HFFc6 (cell line): ENCODE measurements around the gene DYSF. TPM values are rescaled to one million over a fixed set of nuclear protein-coding genes. Genes with fewer than 3 reads are reported as not detected.

Experiments
- DNase-seq: peaks from one replicate; pipeline ENCODE4 v3.0.0-alpha.2; 2018
- H3K27ac Mint-ChIP-seq: 2 replicates; pipeline ENCODE4 v1.8.0; 2020; ENCODE audit warnings: mild to moderate bottlenecking, mixed read lengths
- H3K27me3 Mint-ChIP-seq: 2 replicates; pipeline ENCODE4 v1.8.0; 2021; ENCODE audit warnings: mild to moderate bottlenecking, moderate library complexity, mixed read lengths; ENCODE audit not compliant: insufficient read depth
- H3K36me3 Mint-ChIP-seq: 2 replicates; pipeline ENCODE4 v1.8.0; 2021; ENCODE audit warnings: low read depth, mixed read lengths
- H3K4me1 Mint-ChIP-seq: 2 replicates; pipeline ENCODE4 v1.8.0; 2020; ENCODE audit warnings: low read depth, mixed read lengths
- H3K4me3 Mint-ChIP-seq: 2 replicates; pipeline ENCODE4 v1.8.0; 2020; ENCODE audit warnings: mild to moderate bottlenecking, moderate library complexity, mixed read lengths
- H3K9me3 Mint-ChIP-seq: 2 replicates; pipeline ENCODE4 v1.8.0; 2020; ENCODE audit warnings: mild to moderate bottlenecking, mixed read lengths
- total RNA-seq, 6 experiments: library from RNA; stranded (reverse); fragmentation: NEBNext Ultra II Directional; extraction: Animal tissue kit (Norgen Biotek cat#: 25700); gene quantifications; 2 replicates in 1 of 6; 3 replicates in 5 of 6; pipeline ENCODE4 v1.2.3, GENCODE V29; 2021
- TF ChIP-seq, protein P1 (sequence below): fragments of 200-600 bp; sonication (generic); IDR thresholded peaks from 2 replicates; pipeline ENCODE4 v1.5.0; 2021; ENCODE audit warnings: antibody characterized with exemption, mild to moderate bottlenecking

DYSF gene
- total RNA-seq, 6 experiments from 2014 or later: 0.07 to 0.57 (median 0.32) TPM

DNA sequence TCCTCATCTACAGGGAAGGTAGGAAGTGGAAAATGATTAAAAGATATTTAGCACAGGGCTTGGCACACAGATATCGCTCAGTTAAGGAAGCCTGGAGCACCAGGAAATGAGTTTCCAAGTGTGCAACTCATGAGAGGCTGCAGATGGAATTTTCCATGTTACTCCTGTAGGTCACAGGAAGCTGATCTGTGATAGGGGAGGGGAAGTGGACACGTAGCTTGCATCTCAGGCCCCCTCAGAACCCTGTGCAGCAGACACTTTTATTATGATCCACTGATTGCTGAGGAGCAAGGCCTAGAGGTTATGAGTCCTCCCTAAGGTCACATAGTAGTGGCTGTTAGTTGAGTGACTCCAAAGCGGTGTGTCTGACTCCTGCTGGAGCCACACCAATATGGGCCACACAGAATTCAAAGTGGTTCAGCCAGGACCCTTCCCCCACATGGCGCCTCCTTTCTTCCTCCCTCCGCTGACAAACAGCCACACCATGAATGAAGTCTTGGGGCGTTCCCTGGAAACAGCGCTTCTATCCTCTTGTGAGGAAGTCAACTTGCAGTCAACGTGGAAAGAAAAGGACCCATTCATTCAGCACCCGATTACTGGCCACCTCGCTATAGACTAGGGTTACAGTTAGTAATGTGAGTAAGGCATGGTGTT lies 21.5 kb downstream of the DYSF start:
- no peaks in the 10 kb centered on the region for H3K9me3 Mint-ChIP-seq
- no peak overlapping the region for H3K27ac Mint-ChIP-seq
- H3K4me3 Mint-ChIP-seq: no peak overlapping the region
- H3K36me3 Mint-ChIP-seq: no peaks in the 10 kb centered on the region
- no peak for DNase-seq
- H3K27me3 Mint-ChIP-seq: peaks cover 18% of the 10 kb centered on the region
- TF ChIP-seq, protein P1, sequence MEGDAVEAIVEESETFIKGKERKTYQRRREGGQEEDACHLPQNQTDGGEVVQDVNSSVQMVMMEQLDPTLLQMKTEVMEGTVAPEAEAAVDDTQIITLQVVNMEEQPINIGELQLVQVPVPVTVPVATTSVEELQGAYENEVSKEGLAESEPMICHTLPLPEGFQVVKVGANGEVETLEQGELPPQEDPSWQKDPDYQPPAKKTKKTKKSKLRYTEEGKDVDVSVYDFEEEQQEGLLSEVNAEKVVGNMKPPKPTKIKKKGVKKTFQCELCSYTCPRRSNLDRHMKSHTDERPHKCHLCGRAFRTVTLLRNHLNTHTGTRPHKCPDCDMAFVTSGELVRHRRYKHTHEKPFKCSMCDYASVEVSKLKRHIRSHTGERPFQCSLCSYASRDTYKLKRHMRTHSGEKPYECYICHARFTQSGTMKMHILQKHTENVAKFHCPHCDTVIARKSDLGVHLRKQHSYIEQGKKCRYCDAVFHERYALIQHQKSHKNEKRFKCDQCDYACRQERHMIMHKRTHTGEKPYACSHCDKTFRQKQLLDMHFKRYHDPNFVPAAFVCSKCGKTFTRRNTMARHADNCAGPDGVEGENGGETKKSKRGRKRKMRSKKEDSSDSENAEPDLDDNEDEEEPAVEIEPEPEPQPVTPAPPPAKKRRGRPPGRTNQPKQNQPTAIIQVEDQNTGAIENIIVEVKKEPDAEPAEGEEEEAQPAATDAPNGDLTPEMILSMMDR: no peak
- H3K4me1 Mint-ChIP-seq: peaks cover 13% of the 10 kb centered on the region

DNA sequence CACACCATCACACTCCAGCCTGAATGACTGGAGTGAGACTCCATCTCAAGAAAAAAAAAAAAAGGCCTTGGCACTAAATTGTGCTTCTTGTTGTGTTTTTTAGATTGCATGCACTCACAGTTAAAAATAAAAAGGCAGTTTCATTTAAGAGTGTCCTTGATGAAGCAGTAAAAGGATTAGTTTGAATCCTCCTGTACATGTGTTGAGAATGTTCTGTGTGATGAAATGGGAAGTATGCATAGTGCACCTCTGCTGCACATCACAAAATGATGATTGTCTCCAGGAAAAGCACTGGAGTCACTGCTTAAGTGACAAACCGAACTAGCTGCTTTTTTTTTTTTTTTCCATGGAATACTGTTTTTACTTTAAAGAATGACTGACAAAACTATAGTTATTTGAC lies 23.1 kb downstream of the DYSF start:
- DNase-seq: no peak
- TF ChIP-seq, protein P1: no peak
- H3K36me3 Mint-ChIP-seq: no peaks in the 10 kb centered on the region
- peaks cover 7% of the 10 kb centered on the region for H3K4me1 Mint-ChIP-seq
- no peak overlapping the region for H3K4me3 Mint-ChIP-seq
- H3K27ac Mint-ChIP-seq: no peak overlapping the region
- H3K9me3 Mint-ChIP-seq: no peaks in the 10 kb centered on the region
- H3K27me3 Mint-ChIP-seq: peaks cover 25% of the 10 kb centered on the region

DNA sequence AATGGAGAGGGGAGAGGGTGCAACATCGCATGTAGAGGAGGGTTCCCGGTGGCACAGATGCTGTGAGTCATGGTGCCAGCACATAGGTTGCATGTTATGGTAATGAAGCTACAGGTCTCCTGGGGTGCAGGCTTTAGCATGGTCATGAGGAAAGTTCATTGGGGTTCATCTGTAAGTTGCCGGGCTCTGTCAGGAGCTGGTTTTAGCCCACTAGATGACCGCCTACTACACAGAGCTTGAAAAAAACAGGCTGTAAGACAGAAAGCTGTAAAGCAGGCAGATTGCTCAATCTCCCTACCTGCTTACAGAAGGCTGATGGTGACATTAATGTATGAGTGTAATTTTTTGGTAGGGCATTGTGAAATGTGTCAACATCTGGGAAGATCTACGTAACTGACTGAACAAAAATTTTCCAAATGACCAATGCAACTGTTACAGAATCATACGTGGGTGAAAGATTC lies 23.9 kb downstream of the DYSF start:
- TF ChIP-seq, protein P1: no peak
- Mint-ChIP-seq H3K27ac (no peak overlapping the region), H3K36me3 (no peaks in the 10 kb centered on the region), H3K9me3 (no peaks in the 10 kb centered on the region), H3K4me3 (no peak overlapping the region), H3K27me3 (peaks cover 30% of the 10 kb centered on the region), H3K4me1 (0 out of 2 replicates have a peak, but pooled peaks cover 6% of the 10 kb centered on the region)
- no peak for DNase-seq

DNA sequence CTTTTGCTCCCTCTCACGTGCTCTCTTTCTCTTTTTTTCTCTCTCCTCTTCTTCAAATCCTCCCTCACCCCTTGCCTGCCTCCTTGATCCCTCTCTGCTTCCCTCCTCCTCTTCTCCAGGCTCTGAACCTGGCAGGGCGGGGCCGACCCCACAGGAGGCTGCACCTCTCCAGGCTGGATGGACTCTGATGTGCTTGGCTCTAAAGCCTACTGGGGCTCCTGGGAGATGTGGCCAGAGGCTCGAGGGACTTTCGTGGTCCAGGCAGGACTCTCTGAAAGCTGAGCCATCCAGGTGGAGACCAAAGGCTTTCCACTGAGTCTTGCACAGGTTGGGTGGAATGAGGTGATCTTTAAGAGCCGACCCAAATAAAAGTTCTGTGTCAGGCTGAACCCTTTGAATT lies 25.4 kb downstream of the DYSF start:
- Mint-ChIP-seq H3K27ac (no peak overlapping the region), H3K36me3 (no peaks in the 10 kb centered on the region)

DNA sequence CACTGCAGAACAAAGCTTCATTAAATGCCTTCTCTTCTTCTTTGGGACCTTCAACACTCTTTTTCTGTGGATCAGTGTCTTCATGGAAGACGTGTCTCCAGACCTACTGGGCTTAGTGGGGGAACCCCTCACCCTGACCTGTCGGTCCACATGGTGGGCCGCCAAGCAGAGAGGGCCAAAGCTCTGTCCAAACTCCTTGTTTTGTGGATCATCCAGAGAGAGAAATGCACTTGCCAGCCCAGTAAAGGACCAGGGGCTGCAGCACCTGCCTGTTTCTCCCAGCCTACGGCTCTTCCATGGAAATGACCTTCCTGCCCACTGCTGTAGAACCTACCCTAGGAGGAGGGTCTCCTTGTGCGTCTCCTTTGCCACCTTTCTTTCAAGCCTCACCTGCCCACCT lies 25.9 kb downstream of the DYSF start:
- Mint-ChIP-seq H3K4me3 (no peak overlapping the region), H3K4me1 (no peaks in the 10 kb centered on the region), H3K27me3 (peaks cover 34% of the 10 kb centered on the region), H3K36me3 (no peaks in the 10 kb centered on the region), H3K27ac (no peak overlapping the region), H3K9me3 (no peaks in the 10 kb centered on the region)
- TF ChIP-seq, protein P1: no peak
- no peak for DNase-seq

More for the DNA sequence above, 25.4 kb downstream of the DYSF start:
- Mint-ChIP-seq H3K9me3 (no peaks in the 10 kb centered on the region), H3K4me3 (no peak overlapping the region), H3K4me1 (no peaks in the 10 kb centered on the region), H3K27me3 (peaks cover 34% of the 10 kb centered on the region)
- DNase-seq: no peak
- TF ChIP-seq, protein P1: no peak
